OCI-LY7 (cell line): ENCODE results near the gene FNDC5. TPM values are rescaled to one million over a fixed set of nuclear protein-coding genes. Genes with fewer than 3 reads are reported as not detected.

Source experiments
- BruUV-seq: library from RNA; stranded (reverse); fragments of 400-500 nt; replicated peaks from 2 replicates; lab custom pipeline; 2021; lab: Mats Ljungman, UMichigan
- CTCF ChIA-PET: fragments of 300-600 bp; sonication (Branson Sonifier 250); formaldehyde crosslinking; loops from one replicate; lab custom pipeline; 2022; ENCODE audit warnings: antibody characterized with exemption; ENCODE audit not compliant: unreplicated experiment; lab: Charles Lee
- POLR2A ChIA-PET: fragments of 300-600 bp; sonication (Branson Sonifier 250); formaldehyde crosslinking; loops from one replicate; lab custom pipeline; 2022; ENCODE audit warnings: antibody characterized with exemption; lab: Charles Lee
- DNase-seq: peaks from one replicate; pipeline ENCODE4 v3.0.0-alpha.2; 2015; ENCODE audit warnings: low spot score
- H2AFZ ChIP-seq: fragments of 200-600 bp; sonication (generic), shearing (Covaris generic); 2 replicates; pipeline ENCODE4 v1.6.1; 2014; ENCODE audit warnings: mild to moderate bottlenecking, antibody characterized with exemption, low read length, moderate library complexity
- H3K27ac ChIP-seq: fragments of 200-600 bp; sonication (generic); 2 replicates; pipeline ENCODE4 v1.5.1; 2014; ENCODE audit warnings: mixed run types, low read depth, mild to moderate bottlenecking, moderate library complexity, low read length, inconsistent platforms; ENCODE audit not compliant: poor library complexity, severe bottlenecking
- H3K36me3 ChIP-seq: fragments of 200-600 bp; sonication (generic); 2 replicates; pipeline ENCODE4 v1.6.1; 2014; ENCODE audit warnings: mild to moderate bottlenecking, antibody characterized with exemption, low read length, moderate library complexity, mixed read lengths; ENCODE audit not compliant: insufficient read depth
- H3K4me1 ChIP-seq: fragments of 200-600 bp; sonication (generic); 2 replicates; pipeline ENCODE4 v1.5.1; 2014; ENCODE audit warnings: mild to moderate bottlenecking, low read length; ENCODE audit not compliant: insufficient read depth, poor library complexity, severe bottlenecking
- H3K4me2 ChIP-seq: fragments of 200-600 bp; sonication (generic); 2 replicates; pipeline ENCODE4 v1.6.1; 2014; ENCODE audit warnings: mild to moderate bottlenecking, low read length
- H3K4me3 ChIP-seq: fragments of 200-600 bp; sonication (generic); 2 replicates; pipeline ENCODE4 v1.5.1; 2014; ENCODE audit warnings: mild to moderate bottlenecking, low read depth, low read length; ENCODE audit not compliant: poor library complexity, severe bottlenecking
- H3K79me2 ChIP-seq: fragments of 200-600 bp; sonication (generic); 2 replicates; pipeline ENCODE4 v1.6.1; 2016; ENCODE audit warnings: low read depth, mild to moderate bottlenecking, low read length, moderate library complexity, mixed read lengths; ENCODE audit not compliant: insufficient read depth
- H3K9me2 ChIP-seq: fragments of 200-600 bp; sonication (generic); 2 replicates; pipeline ENCODE4 v1.6.1; 2016; ENCODE audit warnings: mild to moderate bottlenecking, low read length, mixed read lengths; ENCODE audit not compliant: insufficient read depth
- H3K9me3 ChIP-seq: fragments of 200-600 bp; sonication (generic); 2 replicates; pipeline ENCODE4 v1.6.1; 2014; ENCODE audit warnings: mild to moderate bottlenecking, mixed run types, low read length, mixed read lengths
- H4K20me1 ChIP-seq: fragments of 200-600 bp; sonication (generic); 2 replicates; pipeline ENCODE4 v1.6.1; 2014; ENCODE audit warnings: mild to moderate bottlenecking, antibody characterized with exemption, low read length, moderate library complexity, mixed read lengths; ENCODE audit not compliant: insufficient read depth
- EZH2phosphoT487 ChIP-seq: fragments of 200-600 bp; sonication (generic); IDR thresholded peaks from 2 replicates; pipeline ENCODE4 v1.6.1; 2018; ENCODE audit warnings: low read depth, borderline replicate concordance, mild to moderate bottlenecking, mixed run types, antibody characterized with exemption, low read length, moderate library complexity, mixed read lengths
- intact Hi-C: fragments of 100-400 bp; cut with micrococcal nuclease; formaldehyde crosslinking; loops from one replicate; pipeline ENCODE4 v1.10.0; 2022; ENCODE audit not compliant: unreplicated experiment
- total RNA-seq, 2 experiments: library from RNA; depleted of rRNA in 1 of 2; stranded (reverse); fragments of >200 nt in 1 of 2; shearing (Covaris generic) in 1 of 2; gene quantifications; 2 replicates each; pipeline ENCODE4 v1.2.3, GENCODE V29; 2014 to 2022
- TF ChIP-seq, protein P1 (sequence below): fragments of 200-600 bp; sonication (generic); conservative IDR thresholded peaks from 2 replicates; pipeline ENCODE4 v1.5.1; 2014; ENCODE audit warnings: mild to moderate bottlenecking, antibody characterized with exemption, low read length, moderate library complexity, mixed read lengths

FNDC5 gene
- total RNA-seq, 2 experiments from 2014 or later = not detected

DNA sequence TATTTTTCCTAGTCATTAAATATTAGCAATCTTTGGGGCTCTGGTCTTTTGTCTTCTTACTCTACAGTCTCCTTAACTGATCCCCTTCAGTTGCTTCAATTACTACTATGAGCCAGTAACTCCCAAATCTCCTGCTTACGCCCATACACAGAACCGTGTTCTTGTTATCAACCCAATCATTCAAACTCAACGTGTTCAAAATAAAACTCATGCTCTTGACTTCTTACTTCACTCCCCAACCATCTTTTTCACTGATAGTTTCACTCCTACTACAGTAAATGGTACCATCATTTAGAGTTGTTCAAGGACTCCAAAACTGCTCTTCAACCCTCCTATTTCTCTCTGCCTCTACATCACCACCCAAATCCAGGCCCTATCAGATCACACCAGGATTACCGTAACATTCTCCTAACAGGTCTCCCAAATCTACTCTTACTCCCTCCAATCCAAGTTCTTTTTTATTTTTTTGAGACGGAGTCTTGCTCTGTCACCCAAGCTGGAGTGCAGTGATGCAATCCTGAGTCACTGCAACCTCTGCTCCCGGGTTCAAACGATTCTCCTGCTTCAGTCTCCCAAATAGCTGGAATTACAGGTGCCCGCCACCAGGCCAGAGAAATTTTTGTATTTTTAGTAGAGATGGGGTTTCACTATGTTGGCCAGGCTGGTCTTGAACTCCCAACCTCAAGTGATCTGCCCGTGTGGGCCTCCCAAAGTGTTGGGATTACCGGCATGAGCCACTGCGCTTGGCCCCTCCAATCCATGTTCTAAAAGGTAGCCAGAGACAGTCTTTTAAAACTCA is 56.6 kb downstream of the FNDC5 start:
- Histone ChIP-seq H3K4me3 (peak overlapping the region; percentile 4), H3K4me1 (peaks cover 32% of the 10 kb centered on the region), H3K4me2 (no peak overlapping the region; the same call in 1 of the 2 replicates), H3K9me2 (no peaks in the 10 kb centered on the region), H3K79me2 (peaks cover 94% of the 10 kb centered on the region), H2AFZ (no peak overlapping the region), H3K9me3 (no peaks in the 10 kb centered on the region), H3K36me3 (peaks cover 78% of the 10 kb centered on the region), H4K20me1 (peaks cover 17% of the 10 kb centered on the region), H3K27ac (no peak overlapping the region)
- BruUV-seq = no TSS peak
- TF ChIP-seq EZH2phosphoT487 = no peak
- TF ChIP-seq, protein P1, sequence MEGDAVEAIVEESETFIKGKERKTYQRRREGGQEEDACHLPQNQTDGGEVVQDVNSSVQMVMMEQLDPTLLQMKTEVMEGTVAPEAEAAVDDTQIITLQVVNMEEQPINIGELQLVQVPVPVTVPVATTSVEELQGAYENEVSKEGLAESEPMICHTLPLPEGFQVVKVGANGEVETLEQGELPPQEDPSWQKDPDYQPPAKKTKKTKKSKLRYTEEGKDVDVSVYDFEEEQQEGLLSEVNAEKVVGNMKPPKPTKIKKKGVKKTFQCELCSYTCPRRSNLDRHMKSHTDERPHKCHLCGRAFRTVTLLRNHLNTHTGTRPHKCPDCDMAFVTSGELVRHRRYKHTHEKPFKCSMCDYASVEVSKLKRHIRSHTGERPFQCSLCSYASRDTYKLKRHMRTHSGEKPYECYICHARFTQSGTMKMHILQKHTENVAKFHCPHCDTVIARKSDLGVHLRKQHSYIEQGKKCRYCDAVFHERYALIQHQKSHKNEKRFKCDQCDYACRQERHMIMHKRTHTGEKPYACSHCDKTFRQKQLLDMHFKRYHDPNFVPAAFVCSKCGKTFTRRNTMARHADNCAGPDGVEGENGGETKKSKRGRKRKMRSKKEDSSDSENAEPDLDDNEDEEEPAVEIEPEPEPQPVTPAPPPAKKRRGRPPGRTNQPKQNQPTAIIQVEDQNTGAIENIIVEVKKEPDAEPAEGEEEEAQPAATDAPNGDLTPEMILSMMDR = no peak
- no peak for DNase-seq
- POLR2A ChIA-PET = no interaction called here
- CTCF ChIA-PET = no interaction called here
- intact Hi-C loops = no loop called here

Other genes with a start within 250 kb of the FNDC5 start
- 57.5 and 61.1 TPM in 2 replicates for gene ZBTB8OS, start 220.4 kb downstream of the FNDC5 start, total RNA-seq (2014; rRNA removed; shearing (Covaris generic))
- gene ZBTB8OS, start 220.4 kb downstream of the FNDC5 start, total RNA-seq (2022) = 110 and 119 TPM in 2 replicates
- 353 and 393 TPM in 2 replicates for gene RBBP4, start 219.7 kb downstream of the FNDC5 start, total RNA-seq (2014; rRNA removed; shearing (Covaris generic))
- 597 and 621 TPM in 2 replicates for gene RBBP4, start 219.7 kb downstream of the FNDC5 start, total RNA-seq (2022)
- gene SYNC, start 168.1 kb downstream of the FNDC5 start, total RNA-seq (2014; rRNA removed; shearing (Covaris generic)) = 0.09 TPM in 1 of 2 replicates, not detected in the other
- not detected in 2 replicates for gene SYNC, start 168.1 kb downstream of the FNDC5 start, total RNA-seq (2022)
- 276 and 282 TPM in 2 replicates for gene YARS1, start 53.6 kb downstream of the FNDC5 start, total RNA-seq (2014; rRNA removed; shearing (Covaris generic))
- 321 and 352 TPM in 2 replicates for gene YARS1, start 53.6 kb downstream of the FNDC5 start, total RNA-seq (2022)
- 72.1 and 91.8 TPM in 2 replicates for gene S100PBP, start 53.3 kb downstream of the FNDC5 start, total RNA-seq (2014; rRNA removed; shearing (Covaris generic))
- gene S100PBP, start 53.3 kb downstream of the FNDC5 start, total RNA-seq (2022) = 135 and 136 TPM in 2 replicates
- gene HPCA, start 15.6 kb upstream of the FNDC5 start, total RNA-seq (2014; rRNA removed; shearing (Covaris generic)) = 3.3 and 4.2 TPM in 2 replicates
- gene HPCA, start 15.6 kb upstream of the FNDC5 start, total RNA-seq (2022) = 0.36 and 1.2 TPM in 2 replicates
- gene TMEM54, start 30.5 kb upstream of the FNDC5 start, total RNA-seq (2014; rRNA removed; shearing (Covaris generic)) = 2.2 and 3.1 TPM in 2 replicates
- 0.93 and 1.7 TPM in 2 replicates for gene TMEM54, start 30.5 kb upstream of the FNDC5 start, total RNA-seq (2022)
- 21.1 and 23.0 TPM in 2 replicates for gene RNF19B, start 93.9 kb upstream of the FNDC5 start, total RNA-seq (2014; rRNA removed; shearing (Covaris generic))
- gene RNF19B, start 93.9 kb upstream of the FNDC5 start, total RNA-seq (2022) = 33.6 and 36.8 TPM in 2 replicates
- 185 and 223 TPM in 2 replicates for gene AK2, start 166.0 kb upstream of the FNDC5 start, total RNA-seq (2014; rRNA removed; shearing (Covaris generic))
- gene AK2, start 166.0 kb upstream of the FNDC5 start, total RNA-seq (2022) = 256 and 298 TPM in 2 replicates
- 0.63 and 1.3 TPM in 2 replicates for gene AZIN2, start 210.2 kb upstream of the FNDC5 start, total RNA-seq (2014; rRNA removed; shearing (Covaris generic))
- 0.27 and 0.94 TPM in 2 replicates for gene AZIN2, start 210.2 kb upstream of the FNDC5 start, total RNA-seq (2022)